Erythroblast (primary cell): ENCODE data around the gene NEUROD2.

ENCODE experiments used
- GATA1 ChIP-seq: IDR thresholded peaks from 2 replicates; pipeline ENCODE4 v1.6.1; 2011; ENCODE audit warnings: low read depth, mild to moderate bottlenecking, control low read depth, low read length, moderate library complexity
- POLR2A ChIP-seq: IDR thresholded peaks from 2 replicates; pipeline ENCODE4 v1.6.1; 2011; ENCODE audit warnings: mild to moderate bottlenecking, low read length

GRCh38 chr17:39634384-39634871 is 26.7 kb upstream of the NEUROD2 start:
- TF ChIP-seq POLR2A, result no peak
- TF ChIP-seq GATA1, result no peak
